Hepatocyte (in vitro differentiated cells): Measurements from ENCODE around the gene SH3TC2. TPM values are rescaled to one million over a fixed set of nuclear protein-coding genes. Genes with fewer than 3 reads are reported as not detected.

ENCODE experiments used
- DNase-seq: peaks from one replicate; pipeline ENCODE4 v3.0.0-alpha.2; 2016; ENCODE audit warnings: low spot score
- H2AFZ ChIP-seq: fragments of 200-600 bp; sonication (generic); 2 replicates; pipeline ENCODE4 v1.6.0; 2016; ENCODE audit warnings: antibody characterized with exemption, mild to moderate bottlenecking
- H3K27ac ChIP-seq: fragments of 200-600 bp; sonication (generic); 2 replicates; pipeline ENCODE4 v1.5.1; 2016; ENCODE audit warnings: mild to moderate bottlenecking
- H3K27me3 ChIP-seq: fragments of 200-600 bp; sonication (generic); 2 replicates; pipeline ENCODE4 v1.6.1; 2016
- H3K36me3 ChIP-seq: fragments of 200-600 bp; sonication (generic); replicated peaks from 2 replicates; pipeline ENCODE4 v1.5.1; 2016; ENCODE audit warnings: low read depth; ENCODE audit not compliant: insufficient read depth
- H3K4me1 ChIP-seq: fragments of 200-600 bp; sonication (generic); 2 replicates; pipeline ENCODE4 v1.5.1; 2016; ENCODE audit warnings: mild to moderate bottlenecking, moderate library complexity; ENCODE audit not compliant: insufficient read depth
- H3K4me2 ChIP-seq: fragments of 200-600 bp; sonication (generic); 2 replicates; pipeline ENCODE4 v1.6.0; 2016
- H3K4me3 ChIP-seq: fragments of 200-600 bp; sonication (generic); 2 replicates; pipeline ENCODE4 v1.5.1; 2016; ENCODE audit warnings: mild to moderate bottlenecking
- H3K79me2 ChIP-seq: fragments of 200-600 bp; sonication (generic); 2 replicates; pipeline ENCODE4 v1.6.0; 2017; ENCODE audit warnings: mild to moderate bottlenecking
- H3K9me2 ChIP-seq: fragments of 200-600 bp; sonication (generic); replicated peaks from 2 replicates; pipeline ENCODE4 v1.6.0; 2017; ENCODE audit warnings: mild to moderate bottlenecking; ENCODE audit not compliant: insufficient read depth
- H3K9me3 ChIP-seq: fragments of 200-600 bp; sonication (generic); 2 replicates; pipeline ENCODE4 v1.5.1; 2016; ENCODE audit warnings: low read depth, mild to moderate bottlenecking
- H4K20me1 ChIP-seq: fragments of 200-600 bp; sonication (generic); 2 replicates; pipeline ENCODE4 v1.6.0; 2016; ENCODE audit warnings: mild to moderate bottlenecking; ENCODE audit not compliant: insufficient read depth, poor library complexity, severe bottlenecking
- CTCF ChIP-seq: fragments of 200-600 bp; sonication (generic); IDR thresholded peaks from 2 replicates; pipeline ENCODE4 v1.5.1; 2016; ENCODE audit warnings: antibody characterized with exemption, mild to moderate bottlenecking; ENCODE audit not compliant: poor library complexity
- EZH2 ChIP-seq: fragments of 200-600 bp; sonication (generic); IDR thresholded peaks from 2 replicates; pipeline ENCODE4 v1.6.1; 2016; ENCODE audit warnings: antibody characterized with exemption, mild to moderate bottlenecking, borderline replicate concordance
- EZH2phosphoT487 ChIP-seq: fragments of 200-600 bp; sonication (generic); IDR thresholded peaks from one replicate; pipeline ENCODE4 v1.6.1; 2018; ENCODE audit warnings: antibody characterized with exemption, mild to moderate bottlenecking, low read depth, moderate library complexity; ENCODE audit not compliant: unreplicated experiment, severe bottlenecking
- WGBS: methylation state at CpG from one replicate; pipeline ENCODE4 v1.1.6; 2016; ENCODE audit warnings: low lambda C conversion rate; ENCODE audit errors: missing lambda C conversion rate; 5-methylcytosine and 5-hydroxymethylcytosine counted together
- polyA plus RNA-seq: library from polyadenylated mRNA; unstranded; fragments of >200 nt; fragmentation: Nextera tagmentation; extraction: Ambion mirVana; gene quantifications from 2 replicates; pipeline ENCODE4 v1.2.1, GENCODE V29; 2016
- total RNA-seq: library from RNA; depleted of rRNA; stranded (reverse); fragments of >200 nt; gene quantifications from 2 replicates; pipeline ENCODE4 v1.2.3, GENCODE V29; 2014

Gene SH3TC2
- total and polyA plus RNA-seq, 2 experiments from 2014 or later: 2.2 to 3.5 TPM

- H2AFZ ChIP-seq: no peak overlapping the region
- WGBS: 80% methylated on average over 2 of the region's 2 CpGs
- no peaks in the 10 kb centered on the region for H4K20me1 ChIP-seq
- H3K36me3 ChIP-seq: no peaks in the 10 kb centered on the region
- no peaks in the 10 kb centered on the region for H3K27me3 ChIP-seq
- H3K4me2 ChIP-seq: no peak overlapping the region
- DNase-seq: no peak
- TF ChIP-seq EZH2phosphoT487: no peak
- no peak for TF ChIP-seq EZH2
- no peak for TF ChIP-seq CTCF
- H3K9me2 ChIP-seq: no peaks in the 10 kb centered on the region
- H3K27ac ChIP-seq: no peak overlapping the region
- H3K9me3 ChIP-seq: no peaks in the 10 kb centered on the region
- H3K79me2 ChIP-seq: no peaks in the 10 kb centered on the region
- H3K4me3 ChIP-seq: no peak overlapping the region
- peaks cover 7% of the 10 kb centered on the region for H3K4me1 ChIP-seq
Observed at GRCh38 chr5:149053072-149053695, 9.7 kb downstream of the SH3TC2 start.

- H4K20me1 ChIP-seq: no peaks in the 10 kb centered on the region
- no peak for DNase-seq
- no peak overlapping the region for H3K4me3 ChIP-seq
- H3K9me3 ChIP-seq: no peaks in the 10 kb centered on the region
- no peak for TF ChIP-seq EZH2phosphoT487
- TF ChIP-seq CTCF: no peak
- no peak for TF ChIP-seq EZH2
- no peaks in the 10 kb centered on the region for H3K9me2 ChIP-seq
- H3K79me2 ChIP-seq: no peaks in the 10 kb centered on the region
- no peak overlapping the region for H3K27ac ChIP-seq
- no peak overlapping the region for H2AFZ ChIP-seq
- H3K4me2 ChIP-seq: no peak overlapping the region
- H3K4me1 ChIP-seq: peaks cover 7% of the 10 kb centered on the region
- no peaks in the 10 kb centered on the region for H3K36me3 ChIP-seq
- WGBS: 66% methylated on average over 3 of the region's 3 CpGs
- no peaks in the 10 kb centered on the region for H3K27me3 ChIP-seq
Observed at GRCh38 chr5:149049371-149049781, 13.5 kb downstream of the SH3TC2 start.

- no peak for DNase-seq
- no peak for TF ChIP-seq CTCF
- no peak for TF ChIP-seq EZH2
- no peak for TF ChIP-seq EZH2phosphoT487
- H4K20me1 ChIP-seq: no peaks in the 10 kb centered on the region
- no peaks in the 10 kb centered on the region for H3K27me3 ChIP-seq
- no peaks in the 10 kb centered on the region for H3K79me2 ChIP-seq
- no peaks in the 10 kb centered on the region for H3K9me2 ChIP-seq
- no peak overlapping the region for H3K4me3 ChIP-seq
- peaks cover 7% of the 10 kb centered on the region for H3K4me1 ChIP-seq
- no peaks in the 10 kb centered on the region for H3K36me3 ChIP-seq
- no peak overlapping the region for H2AFZ ChIP-seq
- WGBS: 76% methylated on average over 4 of the region's 4 CpGs
- H3K27ac ChIP-seq: no peak overlapping the region
- H3K4me2 ChIP-seq: no peak overlapping the region
- no peaks in the 10 kb centered on the region for H3K9me3 ChIP-seq
Observed at GRCh38 chr5:149048811-149049210, 14.1 kb downstream of the SH3TC2 start.

GRCh38 chr5:149047462-149047861 lies 15.4 kb downstream of the SH3TC2 start:
- Histone ChIP-seq H3K27me3 (no peaks in the 10 kb centered on the region), H2AFZ (no peak overlapping the region), H3K4me1 (no peaks in the 10 kb centered on the region), H3K4me3 (no peak overlapping the region), H3K9me2 (no peaks in the 10 kb centered on the region), H3K79me2 (no peaks in the 10 kb centered on the region), H4K20me1 (no peaks in the 10 kb centered on the region), H3K27ac (no peak overlapping the region), H3K36me3 (no peaks in the 10 kb centered on the region), H3K9me3 (no peaks in the 10 kb centered on the region), H3K4me2 (no peak overlapping the region)
- TF ChIP-seq EZH2phosphoT487 (no peak), CTCF (no peak), EZH2 (no peak)
- 89% methylated on average over 3 of the region's 3 CpGs for WGBS
- DNase-seq: no peak
